Left ventricle myocardium inferior (tissue), 1 donor: ENCODE data around the gene MROH2B. TPM values are rescaled to one million over a fixed set of nuclear protein-coding genes. Genes with fewer than 3 reads are reported as not detected.

Experiments
- DNase-seq: peaks from one replicate; pipeline ENCODE4 v3.0.0-alpha.2; 2020
- H3K27ac ChIP-seq: fragments of 200-600 bp; replicated peaks from 2 replicates; pipeline ENCODE4 v1.8.0; 2021
- H3K27me3 ChIP-seq: fragments of 200-600 bp; 2 replicates; pipeline ENCODE4 v1.8.0; 2021; ENCODE audit warnings: low read depth
- H3K36me3 ChIP-seq: fragments of 200-600 bp; 2 replicates; pipeline ENCODE4 v1.8.0; 2021
- H3K4me1 ChIP-seq: fragments of 200-600 bp; 2 replicates; pipeline ENCODE4 v1.8.0; 2021
- H3K4me3 ChIP-seq: fragments of 200-600 bp; 2 replicates; pipeline ENCODE4 v1.8.0; 2021; ENCODE audit warnings: mild to moderate bottlenecking, moderate library complexity
- H3K9me3 ChIP-seq: fragments of 200-600 bp; replicated peaks from 2 replicates; pipeline ENCODE4 v1.8.0; 2021
- CTCF ChIP-seq: fragments of 200-600 bp; IDR thresholded peaks from 2 replicates; pipeline ENCODE4 v1.8.0; 2021; ENCODE audit warnings: antibody characterized with exemption, mild to moderate bottlenecking, borderline replicate concordance
- intact Hi-C: fragments of 100-400 bp; cut with micrococcal nuclease; formaldehyde crosslinking; loops from one replicate; pipeline ENCODE4 v1.11.0; 2022
- total RNA-seq: library from RNA; stranded (reverse); fragmentation: NEBNext Ultra II Directional; extraction: Animal tissue kit (Norgen Biotek cat#: 25700); gene quantifications from one replicate; pipeline ENCODE4 v1.2.1, GENCODE V29; 2021
- donor health status: DM: no; HTN: yes; CAD: no; lungs with severe emphysema.

The MROH2B gene
- total RNA-seq, 1 donor from 2014 or later: not detected

DNA sequence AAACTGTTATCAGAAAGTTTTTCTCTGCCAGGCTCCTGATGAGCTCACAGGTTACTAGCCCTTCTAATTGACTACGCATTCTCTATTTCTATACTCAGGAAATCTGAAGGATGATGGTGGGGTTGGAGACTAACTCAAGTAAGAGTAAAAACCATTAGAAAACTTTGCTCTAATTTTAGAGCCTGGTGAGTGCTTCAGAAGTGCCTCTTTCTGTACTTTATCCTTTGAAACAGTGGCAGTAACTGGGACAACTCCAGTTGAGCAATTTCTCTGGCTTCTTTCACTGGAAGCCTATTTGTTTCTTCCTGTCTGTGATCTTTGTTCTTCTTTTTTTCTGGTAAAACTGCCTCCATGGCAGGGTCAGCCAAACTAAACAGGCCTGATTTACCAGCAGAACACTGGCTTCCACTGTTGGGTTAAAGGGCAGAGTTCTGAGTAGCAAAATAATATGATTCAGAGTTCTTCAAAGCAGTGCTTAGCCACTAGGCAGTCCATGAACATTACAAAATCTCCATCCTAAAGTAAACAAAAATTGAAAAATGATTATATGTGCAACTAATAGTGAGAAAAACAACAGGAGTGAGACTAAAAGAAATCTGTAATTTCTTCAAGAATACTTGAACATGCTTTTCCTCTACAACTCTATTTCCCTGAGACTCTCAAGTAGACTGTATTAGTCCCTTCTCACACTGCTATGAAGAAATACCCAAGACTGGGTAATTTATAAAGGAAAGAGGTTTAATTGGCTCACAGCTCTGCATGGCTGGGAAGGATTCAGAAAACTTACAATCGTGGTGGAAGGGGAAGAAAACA lies 79.8 kb downstream of the MROH2B start:
- H3K4me1 ChIP-seq: peaks cover 24% of the 10 kb centered on the region
- H3K27ac ChIP-seq: peak overlapping the region; percentile 87
- peaks cover 6% of the 10 kb centered on the region for H3K9me3 ChIP-seq
- no peak overlapping the region for H3K4me3 ChIP-seq
- no peaks in the 10 kb centered on the region for H3K36me3 ChIP-seq
- TF ChIP-seq CTCF: no peak
- H3K27me3 ChIP-seq: no peaks in the 10 kb centered on the region
- DNase-seq: peak; percentile 39
- intact Hi-C loops: no loop called here

- Histone ChIP-seq H3K27me3 (no peaks in the 10 kb centered on the region), H3K36me3 (no peaks in the 10 kb centered on the region), H3K4me3 (no peak overlapping the region), H3K9me3 (peaks cover 6% of the 10 kb centered on the region), H3K27ac (peak overlapping the region; percentile 87), H3K4me1 (peaks cover 24% of the 10 kb centered on the region)
- no peak for TF ChIP-seq CTCF
- intact Hi-C loops: no loop called here
- no peak for DNase-seq
Observed at GRCh38 chr5:40988746-40989510, 82.2 kb downstream of the MROH2B start.

DNA sequence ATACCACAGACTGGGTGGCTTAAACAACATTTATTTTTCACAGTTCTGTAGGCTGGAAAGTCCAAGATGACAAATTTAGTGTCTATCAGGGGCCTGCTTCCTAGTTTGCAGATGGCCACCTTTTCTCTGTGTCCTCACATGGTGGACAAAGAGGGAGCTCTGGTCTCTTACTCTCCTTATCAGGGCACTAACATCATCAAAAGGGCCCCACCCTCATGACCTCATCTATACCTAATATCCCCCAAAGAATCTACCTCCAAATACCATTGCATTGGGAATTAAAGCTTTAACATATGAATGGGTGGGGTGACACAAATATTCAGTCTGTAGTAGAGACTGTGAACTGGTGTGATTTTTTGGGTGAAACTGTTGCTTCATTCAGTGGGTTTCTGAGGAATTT lies 83.8 kb downstream of the MROH2B start:
- H3K27me3 ChIP-seq: no peaks in the 10 kb centered on the region

DNA sequence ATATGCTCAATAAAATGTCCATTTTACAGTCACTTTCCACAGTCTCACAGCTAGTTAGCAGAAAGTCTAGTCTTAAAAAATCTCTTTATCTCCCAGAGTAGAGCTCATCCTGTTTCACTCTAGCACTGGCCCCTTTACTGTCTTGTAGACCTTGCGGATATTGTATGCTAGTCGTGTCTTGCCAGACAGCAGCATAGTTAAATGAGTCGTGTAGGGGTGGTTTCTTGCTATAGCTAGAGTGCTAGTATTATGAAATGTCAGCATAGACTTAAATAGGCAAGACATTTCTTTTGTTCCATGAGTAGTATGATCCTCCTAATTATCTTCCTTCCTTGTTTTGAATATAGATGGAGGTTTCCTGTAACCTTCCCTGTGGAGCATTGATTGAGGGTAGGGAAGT lies 84.5 kb downstream of the MROH2B start:
- intact Hi-C loops: no loop called here
- no peak overlapping the region for H3K4me3 ChIP-seq
- no peak overlapping the region for H3K27ac ChIP-seq
- no peak for DNase-seq
- no peaks in the 10 kb centered on the region for H3K27me3 ChIP-seq
- peaks cover 6% of the 10 kb centered on the region for H3K9me3 ChIP-seq
- peaks cover 9% of the 10 kb centered on the region for H3K36me3 ChIP-seq
- TF ChIP-seq CTCF: no peak
- H3K4me1 ChIP-seq: peaks cover 15% of the 10 kb centered on the region

More for the DNA sequence above, 83.8 kb downstream of the MROH2B start:
- DNase-seq: no peak
- Histone ChIP-seq H3K4me3 (no peak overlapping the region), H3K27ac (no peak overlapping the region), H3K9me3 (peaks cover 6% of the 10 kb centered on the region), H3K36me3 (peaks cover 4% of the 10 kb centered on the region), H3K4me1 (peaks cover 22% of the 10 kb centered on the region)
- TF ChIP-seq CTCF: no peak
- intact Hi-C loops: no loop called here

DNA sequence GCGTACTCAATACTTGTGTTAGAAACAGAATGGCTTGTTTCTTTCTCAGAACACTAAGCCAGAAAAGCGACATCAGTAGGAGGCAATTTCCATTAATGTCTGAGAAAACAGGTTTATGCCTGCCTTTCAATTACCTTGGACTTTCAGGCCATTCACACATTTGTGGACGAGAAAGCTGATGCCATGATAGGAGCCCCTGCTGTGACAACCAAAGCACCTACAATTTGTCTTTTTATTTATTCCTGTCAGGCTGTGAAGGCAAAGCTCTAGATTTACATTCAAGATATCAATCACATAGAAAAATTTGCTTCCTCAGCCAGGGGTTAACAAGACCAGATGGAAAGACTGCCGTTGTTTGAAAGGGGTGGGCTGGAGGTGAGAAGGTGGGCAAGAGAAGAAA lies 85.6 kb downstream of the MROH2B start:
- intact Hi-C loops: no loop called here
- Histone ChIP-seq H3K27me3 (no peaks in the 10 kb centered on the region), H3K9me3 (peaks cover 6% of the 10 kb centered on the region), H3K4me1 (peaks cover 6% of the 10 kb centered on the region), H3K27ac (no peak overlapping the region), H3K36me3 (peaks cover 18% of the 10 kb centered on the region), H3K4me3 (no peak overlapping the region)
- TF ChIP-seq CTCF: no peak
- no peak for DNase-seq
